ENCODE data around the gene DCX.

The DCX gene

DNA sequence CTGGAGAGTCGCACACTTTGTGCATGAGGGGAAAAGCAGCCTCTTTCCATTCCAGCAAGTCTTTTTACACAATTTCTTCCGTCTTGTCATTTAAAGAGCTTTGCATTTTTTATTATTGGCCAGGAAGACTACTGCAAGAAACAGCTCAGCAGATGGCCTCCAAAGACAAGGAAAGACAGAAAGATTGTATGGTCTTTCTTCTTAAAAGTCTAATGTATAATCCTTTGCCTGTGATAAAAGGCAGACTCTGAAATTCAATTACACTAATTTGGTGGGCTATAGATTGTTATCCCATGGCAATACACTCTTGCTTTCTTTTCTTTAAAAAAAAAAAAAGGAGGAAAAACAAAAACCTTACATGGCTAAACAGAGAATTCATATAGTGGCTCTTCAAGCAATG lies 147.6 kb downstream of the DCX start:
- FAIRE-seq (no peak), DNase-seq (ENCODE audit: insufficient read length, low spot score) (no peak)
- TF ChIP-seq, protein P1, sequence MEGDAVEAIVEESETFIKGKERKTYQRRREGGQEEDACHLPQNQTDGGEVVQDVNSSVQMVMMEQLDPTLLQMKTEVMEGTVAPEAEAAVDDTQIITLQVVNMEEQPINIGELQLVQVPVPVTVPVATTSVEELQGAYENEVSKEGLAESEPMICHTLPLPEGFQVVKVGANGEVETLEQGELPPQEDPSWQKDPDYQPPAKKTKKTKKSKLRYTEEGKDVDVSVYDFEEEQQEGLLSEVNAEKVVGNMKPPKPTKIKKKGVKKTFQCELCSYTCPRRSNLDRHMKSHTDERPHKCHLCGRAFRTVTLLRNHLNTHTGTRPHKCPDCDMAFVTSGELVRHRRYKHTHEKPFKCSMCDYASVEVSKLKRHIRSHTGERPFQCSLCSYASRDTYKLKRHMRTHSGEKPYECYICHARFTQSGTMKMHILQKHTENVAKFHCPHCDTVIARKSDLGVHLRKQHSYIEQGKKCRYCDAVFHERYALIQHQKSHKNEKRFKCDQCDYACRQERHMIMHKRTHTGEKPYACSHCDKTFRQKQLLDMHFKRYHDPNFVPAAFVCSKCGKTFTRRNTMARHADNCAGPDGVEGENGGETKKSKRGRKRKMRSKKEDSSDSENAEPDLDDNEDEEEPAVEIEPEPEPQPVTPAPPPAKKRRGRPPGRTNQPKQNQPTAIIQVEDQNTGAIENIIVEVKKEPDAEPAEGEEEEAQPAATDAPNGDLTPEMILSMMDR (IDR thresholded peaks at IDR 0.05; ENCODE audit: insufficient read depth, missing control alignments) = no peak

DNA sequence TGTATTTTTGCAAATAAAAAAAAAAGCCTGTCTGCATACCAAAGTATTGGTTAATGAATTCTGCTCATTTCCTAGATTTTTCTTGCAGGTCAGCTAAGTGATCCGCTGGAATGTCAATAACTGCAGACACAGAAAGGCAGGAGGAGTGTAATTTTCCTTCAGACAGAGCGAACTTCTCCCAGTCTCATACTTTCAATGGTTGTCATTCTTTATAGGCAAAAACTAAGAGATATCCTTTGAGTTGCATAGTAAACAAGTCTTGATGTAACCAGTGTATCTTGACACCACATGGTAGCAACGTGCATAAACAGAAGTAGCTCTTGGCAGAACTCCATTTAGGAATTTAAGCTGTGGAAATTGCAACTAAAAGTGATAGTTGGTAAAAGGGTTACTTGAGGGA lies 149.9 kb downstream of the DCX start:
- FAIRE-seq (no peak), DNase-seq (ENCODE audit: insufficient read length, low spot score) (no peak)
- TF ChIP-seq, protein P1 (IDR thresholded peaks at IDR 0.05; ENCODE audit: insufficient read depth, missing control alignments) = no peak

DNA sequence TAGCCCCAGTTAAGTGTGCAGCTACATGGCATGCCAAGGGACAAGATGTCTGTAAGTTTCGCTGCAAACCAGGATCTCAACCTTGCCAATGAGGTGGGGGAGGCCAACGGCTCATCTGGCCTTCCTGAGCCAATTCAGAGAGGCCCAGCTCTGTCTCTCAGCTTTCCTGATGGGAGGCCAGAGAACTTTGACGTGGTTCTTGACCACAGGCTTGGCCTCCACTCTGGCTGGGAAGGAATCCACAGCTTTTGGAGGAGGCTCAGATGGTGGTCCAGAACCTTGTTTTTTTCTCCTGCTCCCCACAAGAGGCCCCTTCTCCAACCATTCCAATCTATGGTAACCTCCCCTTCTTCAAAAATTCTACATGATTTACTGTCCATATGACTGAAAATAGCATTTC lies 151.5 kb downstream of the DCX start:
- FAIRE-seq (no peak), DNase-seq (ENCODE audit: insufficient read length, low spot score) (no peak)
- TF ChIP-seq, protein P1 (IDR thresholded peaks at IDR 0.05; ENCODE audit: insufficient read depth, missing control alignments) = no peak

DNA sequence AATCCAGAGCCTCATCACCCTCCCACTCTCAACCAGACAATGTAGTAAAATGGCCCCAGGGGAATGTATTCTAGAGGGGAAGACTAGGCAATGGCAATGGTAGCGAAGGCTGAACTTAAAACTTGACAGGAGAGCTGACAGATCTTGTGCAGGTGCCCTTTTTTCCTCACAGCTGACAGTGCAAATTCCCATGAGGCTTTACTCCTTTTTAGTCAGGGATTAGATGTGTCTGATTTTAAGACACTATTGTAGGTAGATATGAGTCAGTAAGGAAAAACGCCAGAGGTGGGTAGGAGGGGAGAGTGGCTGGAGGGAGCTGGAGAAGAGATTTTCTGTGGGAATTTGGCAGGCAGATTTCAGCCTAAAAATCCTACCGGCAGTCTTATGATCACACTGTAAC lies 152.4 kb downstream of the DCX start:
- FAIRE-seq (no peak), DNase-seq (ENCODE audit: insufficient read length, low spot score) (no peak)
- TF ChIP-seq, protein P1 (IDR thresholded peaks at IDR 0.05; ENCODE audit: insufficient read depth, missing control alignments) = no peak

DNA sequence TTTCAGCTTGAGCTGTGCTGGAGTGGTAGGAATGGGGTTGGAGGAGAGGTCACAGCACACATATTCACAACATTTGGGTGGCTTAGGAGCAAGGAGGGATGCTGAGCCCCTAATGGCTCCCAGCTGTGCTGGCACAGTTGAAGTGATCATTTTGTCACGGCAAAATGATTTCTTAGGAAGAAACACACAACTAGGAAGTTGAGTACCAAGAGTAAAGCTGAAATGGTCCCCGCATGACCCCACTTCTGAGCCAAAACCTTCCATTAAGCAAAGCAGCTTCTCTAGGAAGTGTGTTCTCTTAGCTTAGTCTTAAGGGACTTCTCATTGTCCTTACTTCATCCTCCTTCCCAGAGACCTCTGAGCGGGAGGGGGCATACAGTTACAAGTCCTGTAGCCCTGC lies 154.3 kb downstream of the DCX start:
- FAIRE-seq (no peak), DNase-seq (ENCODE audit: insufficient read length, low spot score) (no peak)
- TF ChIP-seq, protein P1 (IDR thresholded peaks at IDR 0.05; ENCODE audit: insufficient read depth, missing control alignments) = no peak

DNA sequence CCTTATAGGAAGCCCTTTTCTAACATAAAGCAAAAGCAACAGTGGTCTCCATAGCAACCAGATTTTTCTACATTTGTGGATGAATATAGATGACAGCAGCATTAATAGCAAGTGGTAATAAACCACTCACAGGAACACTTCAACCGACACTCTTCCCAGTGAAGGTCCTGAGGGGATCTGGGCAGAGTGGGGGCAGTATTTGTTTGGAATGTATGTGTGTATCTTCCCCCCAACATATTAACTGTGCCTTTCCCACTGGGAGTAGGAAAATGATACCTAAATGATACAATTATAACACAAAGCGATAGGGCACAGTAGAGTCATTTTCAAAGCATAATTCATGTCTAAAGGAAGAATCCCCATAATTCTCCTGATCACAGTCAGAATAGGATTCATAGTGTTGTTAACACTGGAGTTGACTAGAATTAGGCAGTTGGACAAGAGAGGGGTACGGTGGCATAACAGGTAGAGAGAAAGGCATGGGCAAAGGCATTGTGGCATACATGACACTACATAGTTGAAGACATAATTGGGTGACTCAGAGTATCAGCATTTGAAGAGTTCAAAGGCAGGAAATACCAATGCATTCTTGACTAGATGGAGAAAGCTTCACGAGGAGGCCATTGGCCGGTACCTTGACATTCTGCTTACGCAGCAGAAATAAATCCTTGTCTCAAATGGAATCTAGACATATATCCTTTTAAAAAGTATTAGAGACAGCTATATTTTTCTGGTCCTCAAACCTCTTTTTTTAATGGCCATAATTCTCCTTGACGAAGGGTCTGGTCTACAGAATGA lies 156.9 kb downstream of the DCX start:
- TF ChIP-seq, protein P1 (IDR thresholded peaks at IDR 0.05; ENCODE audit: insufficient read depth, missing control alignments) = no peak
- DNase-seq (ENCODE audit: insufficient read length, low spot score) (no peak), FAIRE-seq (no peak)

DNA sequence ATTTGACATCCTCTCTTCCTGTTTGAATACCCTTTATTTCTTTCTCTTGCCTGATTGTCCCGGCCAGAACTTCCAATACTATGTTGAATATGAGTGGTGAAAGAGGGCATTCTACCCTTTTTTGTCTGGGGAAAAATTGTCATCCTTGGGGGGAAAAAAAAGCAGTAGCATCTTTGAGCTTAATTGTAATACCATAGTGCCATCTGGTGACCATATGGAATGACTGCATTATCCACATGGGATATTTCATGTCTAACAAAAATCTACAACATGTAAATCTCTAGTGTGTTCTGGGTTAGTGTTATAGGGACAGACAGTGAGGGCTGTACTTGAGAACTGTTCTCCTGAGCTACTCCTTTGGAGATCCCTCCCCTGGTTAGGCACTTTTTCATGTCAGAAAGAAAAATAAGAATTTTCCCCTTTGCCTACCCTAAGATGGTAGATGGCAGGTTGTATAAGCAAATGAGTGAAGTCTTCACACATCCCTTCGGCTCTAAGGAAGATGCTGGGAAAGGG lies 167.7 kb downstream of the DCX start:
- no peak for DNase-seq (ENCODE audit: insufficient read length, low spot score)
- TF ChIP-seq, protein P1 (IDR thresholded peaks at IDR 0.05; ENCODE audit: insufficient read depth, missing control alignments) = peak; percentile 57
- peak; percentile 93 for FAIRE-seq

All from D721Med (cell line).